Esophagus (tissue), 2 donors: ENCODE results near the gene IL1F10. TPM values are rescaled to one million over a fixed set of nuclear protein-coding genes. Genes with fewer than 3 reads are reported as not detected.
A peak's percentile ranks its signal among the peaks of the same experiment; 100 is the strongest.

Experiments used
- H3K27ac ChIP-seq, 2 donors: one replicate each; pipeline ENCODE4 v1.5.1; 2013; ENCODE audit warnings: low read depth in 2 of 2, mild to moderate bottlenecking in 2 of 2, inconsistent platforms in 1 of 2, low read length in 1 of 2, moderate library complexity in 1 of 2
- H3K27me3 ChIP-seq, 2 donors: one replicate each; pipeline ENCODE4 v1.6.1; 2013; ENCODE audit warnings: low read length in 2 of 2, control low read depth in 1 of 2, mild to moderate bottlenecking in 1 of 2; ENCODE audit not compliant: insufficient read depth in 2 of 2, control insufficient read depth in 1 of 2
- H3K36me3 ChIP-seq, 2 donors: one replicate each; pipeline ENCODE4 v1.6.1; 2013; ENCODE audit warnings: low read length in 1 of 2; ENCODE audit not compliant: control insufficient read depth in 2 of 2, insufficient read depth in 2 of 2
- H3K4me1 ChIP-seq, 2 donors: one replicate each; pipeline ENCODE4 v1.6.1; 2013; ENCODE audit warnings: low read length in 1 of 2; ENCODE audit not compliant: control insufficient read depth in 2 of 2, insufficient read depth in 2 of 2
- H3K4me3 ChIP-seq, 2 donors: one replicate each; pipeline ENCODE4 v1.5.1; 2013; ENCODE audit warnings: low read length in 2 of 2, mild to moderate bottlenecking in 2 of 2, low read depth in 1 of 2, moderate library complexity in 1 of 2
- H3K9me3 ChIP-seq, 2 donors: one replicate each; pipeline ENCODE4 v1.6.1; 2013; ENCODE audit warnings: mild to moderate bottlenecking in 2 of 2, low read depth in 1 of 2, low read length in 1 of 2, moderate library complexity in 1 of 2; ENCODE audit not compliant: control insufficient read depth in 2 of 2, insufficient read depth in 1 of 2
- WGBS, 2 donors: extraction: QIAGEN DNeasy Blood & Tissue Kit; methylation state at CpG; one replicate each; pipeline ENCODE4 v1.1.7; 2013; 5-methylcytosine and 5-hydroxymethylcytosine counted together
- polyA plus RNA-seq, 2 donors: library from polyadenylated mRNA; stranded (reverse); fragments of 200-250 nt; gene quantifications; one replicate each; pipeline ENCODE4 v1.2.3, GENCODE V29; 2013
- donor health status: healthy with polysubstance abuse.
- donor health status: Bipolar disorder and iron deficiency.

IL1F10 gene
- polyA plus RNA-seq, 2 donors, result 0.18 to 0.51 TPM

DNA sequence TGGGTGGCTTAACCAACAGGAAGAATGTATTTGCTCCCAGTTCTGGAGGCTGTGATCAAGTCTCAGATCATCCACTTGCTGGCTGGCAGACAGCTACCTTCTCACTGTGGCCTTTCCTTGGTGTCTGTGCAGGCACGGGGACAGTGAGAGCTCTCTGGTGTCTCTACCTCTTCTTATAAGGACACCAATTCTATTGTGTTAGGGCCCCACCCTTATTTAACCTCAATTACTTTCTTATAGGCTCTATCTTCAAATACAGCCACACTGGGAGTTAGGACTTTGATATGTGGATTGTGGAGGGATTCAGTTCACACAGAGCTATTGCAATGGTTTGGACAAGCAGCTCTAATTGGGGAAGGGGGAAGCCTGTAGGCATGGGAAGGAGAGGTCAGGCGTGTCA lies 34.4 kb downstream of the IL1F10 start:
- no peaks in the 10 kb centered on the region for H3K36me3 ChIP-seq
- peaks cover 0 to 3% of the 10 kb centered on the region in 2 donors for H3K9me3 ChIP-seq
- peaks cover 0 to 3% of the 10 kb centered on the region in 2 donors for H3K4me1 ChIP-seq
- H3K4me3 ChIP-seq, result no peak overlapping the region
- H3K27me3 ChIP-seq, result no peaks in the 10 kb centered on the region
- H3K27ac ChIP-seq, result peak overlapping the region; percentile 7 to 65
- 79 to 92% methylated on average over 2 of the region's 2 CpGs for WGBS, 2 donors

DNA sequence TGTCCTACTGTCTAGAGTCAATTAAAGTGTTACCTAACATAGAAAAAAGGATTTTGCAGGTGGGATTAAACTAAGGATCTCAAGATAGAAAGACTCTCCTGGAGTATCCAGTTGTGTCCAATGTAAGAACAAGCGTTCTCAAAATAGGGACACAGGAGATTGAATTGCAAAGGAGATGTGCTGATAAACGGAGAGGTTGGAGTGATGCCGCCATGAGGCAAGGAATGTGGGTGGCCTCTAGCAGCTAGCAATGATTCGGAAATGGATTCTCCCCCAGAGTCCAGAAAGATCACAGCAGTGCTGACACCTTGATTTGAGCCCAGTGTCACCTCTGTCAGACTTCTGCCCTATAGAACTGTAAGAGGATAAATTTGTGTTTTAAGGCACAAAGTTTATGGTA lies 35.5 kb downstream of the IL1F10 start:
- H3K27me3 ChIP-seq, result no peaks in the 10 kb centered on the region
- no peak overlapping the region for H3K27ac ChIP-seq
- H3K4me3 ChIP-seq, result no peak overlapping the region
- H3K9me3 ChIP-seq, result peaks cover 0 to 3% of the 10 kb centered on the region in 2 donors
- peaks cover 0 to under 1% of the 10 kb centered on the region in 2 donors for H3K4me1 ChIP-seq
- no peaks in the 10 kb centered on the region for H3K36me3 ChIP-seq
- WGBS, 2 donors, result 90 to 93% methylated on average over 4 of the region's 4 CpGs

DNA sequence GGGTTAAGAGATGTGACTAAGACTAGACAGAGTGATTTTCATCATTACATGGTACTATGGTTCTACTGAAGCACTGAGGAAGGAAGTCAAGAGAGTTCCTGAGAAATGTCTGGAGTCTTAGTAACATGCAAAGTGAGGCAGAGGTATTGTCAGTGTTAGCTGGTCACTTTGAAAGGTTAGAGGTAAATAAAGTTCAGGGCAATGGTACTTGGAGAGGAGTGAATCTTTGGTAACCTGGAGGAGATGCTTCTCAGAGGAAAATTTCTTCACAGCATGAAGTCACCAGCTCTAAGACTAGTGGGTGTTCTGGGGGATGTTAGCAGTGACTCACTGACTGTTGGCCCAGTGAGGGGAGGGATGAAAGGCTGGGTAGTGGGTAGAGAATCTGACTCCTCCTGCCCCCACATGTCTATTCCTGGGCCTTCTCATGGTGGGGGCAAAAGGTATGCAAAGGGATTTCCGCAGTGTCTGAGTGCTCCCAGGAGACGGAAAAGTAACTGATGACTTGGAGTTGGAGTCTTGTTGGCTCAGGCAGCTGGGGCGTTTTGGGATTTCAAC lies 36.4 kb downstream of the IL1F10 start:
- H3K27ac ChIP-seq, result no peak overlapping the region
- H3K4me1 ChIP-seq, result no peaks in the 10 kb centered on the region
- no peaks in the 10 kb centered on the region for H3K36me3 ChIP-seq
- H3K9me3 ChIP-seq, result peaks cover 0 to 3% of the 10 kb centered on the region in 2 donors
- H3K27me3 ChIP-seq, result no peaks in the 10 kb centered on the region
- H3K4me3 ChIP-seq, result no peak overlapping the region
- WGBS, 2 donors, result 76 to 77% methylated on average over 3 of the region's 3 CpGs

GRCh38 chr2:113105047-113105785 lies 37.4 kb downstream of the IL1F10 start:
- Histone ChIP-seq H3K27ac (no peak overlapping the region), H3K27me3 (no peaks in the 10 kb centered on the region), H3K4me1 (peaks cover 0 to 2% of the 10 kb centered on the region in 2 donors), H3K4me3 (no peak overlapping the region), H3K36me3 (no peaks in the 10 kb centered on the region), H3K9me3 (peaks cover 0 to 3% of the 10 kb centered on the region in 2 donors)
- 76 to 78% methylated on average over 6 of the region's 6 CpGs for WGBS, 2 donors

GRCh38 chr2:113111121-113111520 lies 43.4 kb downstream of the IL1F10 start:
- WGBS, 2 donors, result 52 to 60% methylated on average over 3 of the region's 3 CpGs
- H3K36me3 ChIP-seq, result no peaks in the 10 kb centered on the region
- H3K27ac ChIP-seq, result peak overlapping the region; percentile 94
- H3K4me3 ChIP-seq, result no peak overlapping the region
- H3K9me3 ChIP-seq, result no peaks in the 10 kb centered on the region
- peaks cover 2 to 25% of the 10 kb centered on the region in 2 donors for H3K4me1 ChIP-seq
- no peaks in the 10 kb centered on the region for H3K27me3 ChIP-seq

DNA sequence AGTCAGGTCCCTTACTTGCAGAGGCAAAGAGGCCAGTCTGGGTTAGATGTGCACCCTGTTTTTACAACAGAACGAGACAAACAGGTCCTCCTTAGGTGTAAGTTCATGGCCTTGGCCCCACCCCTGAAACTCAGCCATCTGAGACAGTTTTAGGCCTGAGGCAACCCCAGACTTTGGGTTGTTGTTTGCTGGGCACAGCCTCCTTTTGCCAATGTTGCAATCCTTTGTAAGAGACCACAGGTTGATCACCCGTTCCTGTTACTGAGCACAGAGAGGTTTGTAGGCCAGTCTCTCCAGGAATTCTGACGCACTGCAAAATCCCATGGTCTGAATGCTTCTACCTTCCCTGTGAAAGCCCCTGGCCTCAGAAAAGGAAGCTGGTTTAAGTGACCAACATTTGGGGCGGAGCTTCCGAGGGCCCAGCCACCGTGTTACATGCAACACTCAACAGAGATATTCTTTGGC lies 44.1 kb downstream of the IL1F10 start:
- H3K9me3 ChIP-seq, result no peaks in the 10 kb centered on the region
- H3K36me3 ChIP-seq, result no peaks in the 10 kb centered on the region
- H3K27ac ChIP-seq, result peak overlapping the region; percentile 94
- peaks cover 4 to 27% of the 10 kb centered on the region in 2 donors for H3K4me1 ChIP-seq
- WGBS, 2 donors, result 50 to 60% methylated on average over 6 of the region's 6 CpGs
- H3K27me3 ChIP-seq, result no peaks in the 10 kb centered on the region
- no peak overlapping the region for H3K4me3 ChIP-seq

DNA sequence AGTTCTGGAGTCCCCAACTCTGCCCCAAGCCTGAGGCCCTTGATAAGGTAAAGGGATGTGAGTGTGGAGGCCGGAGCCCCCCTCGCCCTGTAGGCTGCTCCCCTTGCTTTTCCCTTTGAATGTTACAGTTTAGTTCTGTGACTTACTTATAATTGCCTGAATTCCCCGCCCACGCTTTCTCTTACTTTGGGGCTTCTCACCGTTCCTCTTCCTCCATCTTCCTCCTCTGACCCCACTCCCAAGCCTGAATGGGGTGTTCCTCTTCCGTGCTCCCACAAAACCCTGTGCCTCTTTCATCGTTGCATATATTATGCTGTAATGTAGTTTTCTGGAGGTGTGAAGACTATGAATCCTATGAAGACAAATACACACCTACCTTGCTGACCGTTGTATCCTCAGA lies 44.7 kb downstream of the IL1F10 start:
- H3K9me3 ChIP-seq, result no peaks in the 10 kb centered on the region
- 86% methylated on average over 8 of the region's 8 CpGs for WGBS, 2 donors
- peaks cover 6 to 31% of the 10 kb centered on the region in 2 donors for H3K4me1 ChIP-seq
- H3K27ac ChIP-seq, result peak overlapping the region; percentile 94
- H3K36me3 ChIP-seq, result no peaks in the 10 kb centered on the region
- no peaks in the 10 kb centered on the region for H3K27me3 ChIP-seq
- no peak overlapping the region for H3K4me3 ChIP-seq

- Histone ChIP-seq H3K4me3 (peak overlapping the region in 1 of 2 donors; percentile 7), H3K9me3 (no peaks in the 10 kb centered on the region), H3K4me1 (peaks cover 6 to 31% of the 10 kb centered on the region in 2 donors), H3K27me3 (no peaks in the 10 kb centered on the region), H3K36me3 (no peaks in the 10 kb centered on the region), H3K27ac (peak overlapping the region; percentile 94)
- 82 to 83% methylated on average over 6 of the region's 6 CpGs for whole genome bisulfite sequencing, 2 donors
Measured at GRCh38 chr2:113112871-113113270, 45.1 kb downstream of the IL1F10 start.

DNA sequence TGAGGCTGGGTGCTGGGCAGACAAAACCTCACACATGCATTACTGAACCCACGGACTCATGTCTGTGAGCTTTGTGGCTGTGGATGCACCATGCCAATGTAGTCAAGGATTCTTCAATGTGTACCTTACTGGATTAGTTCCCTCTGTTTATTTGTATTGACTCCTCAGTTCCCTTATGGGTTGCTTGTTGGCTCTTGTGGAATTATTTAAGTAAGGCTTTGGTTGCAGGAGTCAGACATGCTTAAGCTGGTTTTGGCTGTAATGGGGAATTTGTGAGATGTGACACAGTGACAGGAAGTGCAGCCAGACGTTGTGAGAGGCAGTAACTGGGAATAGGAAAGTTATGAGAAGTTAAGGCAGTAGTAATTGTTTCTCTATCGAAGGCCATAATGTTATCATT lies 46.0 kb downstream of the IL1F10 start:
- H3K36me3 ChIP-seq, result no peaks in the 10 kb centered on the region
- H3K4me3 ChIP-seq, result no peak overlapping the region
- H3K27ac ChIP-seq, result peak overlapping the region; percentile 90 to 99
- no peaks in the 10 kb centered on the region for H3K9me3 ChIP-seq
- 31 to 39% methylated on average over 3 of the region's 3 CpGs for WGBS, 2 donors
- peaks cover 6 to 33% of the 10 kb centered on the region in 2 donors for H3K4me1 ChIP-seq
- no peaks in the 10 kb centered on the region for H3K27me3 ChIP-seq
